K562 (cell line): Measurements from ENCODE around the gene ECM2.

Experiments used
- BRF1 ChIP-seq: IDR thresholded peaks from 3 replicates; pipeline ENCODE4 v1.6.1; 2011; ENCODE audit warnings: borderline replicate concordance, mild to moderate bottlenecking; ENCODE audit not compliant: insufficient read length; ENCODE audit errors: extremely low read depth
- EP300 ChIP-seq: IDR thresholded peaks from 2 replicates; pipeline ENCODE4 v1.6.1; 2012; ENCODE audit warnings: low read length, improper control_type of control experiment
- RBBP5 ChIP-seq: fragments of 200-600 bp; sonication (generic); IDR thresholded peaks from 2 replicates; pipeline ENCODE4 v1.6.1; 2012; ENCODE audit warnings: borderline replicate concordance, mild to moderate bottlenecking, low read length, control low read depth, inconsistent platforms; ENCODE audit not compliant: insufficient read depth, poor library complexity, severe bottlenecking
- RBM14 ChIP-seq: fragments of 200-400 bp; formaldehyde crosslinking; IDR thresholded peaks from 2 replicates; pipeline ENCODE4 v1.6.1; 2018; ENCODE audit warnings: low read depth, mild to moderate bottlenecking, low read length, moderate library complexity, borderline replicate concordance; ENCODE audit not compliant: insufficient read depth
- TCF7L2 ChIP-seq: fragments of 150-350 bp; IDR thresholded peaks from 2 replicates; pipeline ENCODE4 v1.6.1; 2016; ENCODE audit warnings: low read depth, mild to moderate bottlenecking, low read length, moderate library complexity
- ZNF140 ChIP-seq: fragments of 250-450 bp; sonication (Bioruptor Pico); IDR thresholded peaks from 2 replicates; pipeline ENCODE4 v1.8.0; 2021; ENCODE audit warnings: moderate library complexity, mild to moderate bottlenecking, inconsistent platforms
- ZNF274 ChIP-seq: IDR thresholded peaks from 2 replicates; pipeline ENCODE4 v1.6.1; 2011; ENCODE audit warnings: low read depth, mild to moderate bottlenecking, low read length, moderate library complexity, borderline replicate concordance
- ZNF780A ChIP-seq: fragments of 250-450 bp; sonication (Bioruptor Pico); IDR thresholded peaks from 2 replicates; pipeline ENCODE4 v1.5.0; 2021; ENCODE audit warnings: mild to moderate bottlenecking
- TF ChIP-seq, protein P1 (sequence below), 3 experiments: IDR thresholded peaks in 2 of 3; conservative IDR thresholded peaks in 1 of 3; 2 replicates each; pipeline ENCODE4 v1.5.1; 2011 to 2012; ENCODE audit warnings: low read length in 3 of 3, mild to moderate bottlenecking in 3 of 3, control low read depth in 2 of 3, improper control_type of control experiment in 1 of 3, inconsistent platforms in 1 of 3, low read depth in 1 of 3, mixed read lengths in 1 of 3, moderate library complexity in 1 of 3; ENCODE audit not compliant: insufficient read depth in 2 of 3

DNA sequence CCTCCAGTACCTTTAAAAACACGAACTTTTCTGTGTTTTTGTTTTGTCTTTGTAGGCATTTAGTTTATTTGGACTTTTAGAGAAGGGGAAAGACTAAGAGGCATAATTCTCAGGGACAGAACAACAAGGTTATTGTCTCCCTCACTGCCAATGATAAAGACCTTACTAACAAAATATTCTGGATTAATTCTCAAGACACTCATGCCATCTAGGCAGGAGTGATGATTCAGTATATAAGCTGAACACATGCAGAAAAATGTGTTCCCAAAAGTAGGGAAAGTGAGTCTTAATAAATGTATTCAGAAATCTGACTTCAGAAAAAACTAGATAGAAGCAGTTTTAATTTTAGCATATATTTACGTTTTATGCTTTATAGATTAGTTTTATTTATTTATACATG, 36.1 kb downstream of the ECM2 start:
- TF ChIP-seq RBBP5 (no peak), ZNF780A (CRISPR knock-in tag) (no peak), BRF1 (no peak), ZNF140 (CRISPR knock-in tag) (no peak), EP300 (no peak), TCF7L2 (no peak), ZNF274 (no peak), RBM14 (no peak)
- TF ChIP-seq, protein P1, sequence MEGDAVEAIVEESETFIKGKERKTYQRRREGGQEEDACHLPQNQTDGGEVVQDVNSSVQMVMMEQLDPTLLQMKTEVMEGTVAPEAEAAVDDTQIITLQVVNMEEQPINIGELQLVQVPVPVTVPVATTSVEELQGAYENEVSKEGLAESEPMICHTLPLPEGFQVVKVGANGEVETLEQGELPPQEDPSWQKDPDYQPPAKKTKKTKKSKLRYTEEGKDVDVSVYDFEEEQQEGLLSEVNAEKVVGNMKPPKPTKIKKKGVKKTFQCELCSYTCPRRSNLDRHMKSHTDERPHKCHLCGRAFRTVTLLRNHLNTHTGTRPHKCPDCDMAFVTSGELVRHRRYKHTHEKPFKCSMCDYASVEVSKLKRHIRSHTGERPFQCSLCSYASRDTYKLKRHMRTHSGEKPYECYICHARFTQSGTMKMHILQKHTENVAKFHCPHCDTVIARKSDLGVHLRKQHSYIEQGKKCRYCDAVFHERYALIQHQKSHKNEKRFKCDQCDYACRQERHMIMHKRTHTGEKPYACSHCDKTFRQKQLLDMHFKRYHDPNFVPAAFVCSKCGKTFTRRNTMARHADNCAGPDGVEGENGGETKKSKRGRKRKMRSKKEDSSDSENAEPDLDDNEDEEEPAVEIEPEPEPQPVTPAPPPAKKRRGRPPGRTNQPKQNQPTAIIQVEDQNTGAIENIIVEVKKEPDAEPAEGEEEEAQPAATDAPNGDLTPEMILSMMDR (IDR thresholded peaks at IDR 0.05 in 2 of 3, conservative IDR thresholded peaks at IDR 0.05 in 1 of 3; ENCODE audit: insufficient read depth in 2 of 3, low read depth in 1 of 3, low read length in 3 of 3), result no peak
